Endothelial cell of umbilical vein (primary cell): ENCODE measurements around the gene CCBE1. TPM values are rescaled to one million over a fixed set of nuclear protein-coding genes. Genes with fewer than 3 reads are reported as not detected.

Experiments
- BruUV-seq: library from RNA; stranded (reverse); fragments of 400-500 nt; replicated peaks from 2 replicates; lab custom pipeline; 2021; lab: Mats Ljungman, UMichigan
- CTCF ChIA-PET: fragments of 300-600, 350-600 bp; sonication (Branson Sonifier 250); formaldehyde crosslinking; loops from one replicate; lab custom pipeline; 2021; ENCODE audit warnings: antibody characterized with exemption, inconsistent platforms; lab: Charles Lee
- POLR2A ChIA-PET: fragments of 300-600, 350-600 bp; sonication (Branson Sonifier 250); formaldehyde crosslinking; loops from one replicate; lab custom pipeline; 2021; ENCODE audit warnings: antibody characterized with exemption, inconsistent platforms; lab: Charles Lee
- DNase-seq: peaks from one replicate; pipeline ENCODE4 v3.0.0-alpha.2; 2011; ENCODE audit warnings: low read depth, low spot score
- FAIRE-seq: peaks from 2 replicates; lab custom pipeline; 2011; peaks lifted over from hg19 to GRCh38; lab: Jason Lieb, UNC
- H2AFZ ChIP-seq: 2 replicates; pipeline ENCODE4 v1.6.0; 2012; ENCODE audit warnings: low read depth, low read length, control low read depth, inconsistent platforms
- H3K27ac ChIP-seq: 2 replicates; pipeline ENCODE4 v1.5.1; 2011; ENCODE audit warnings: low read depth, mild to moderate bottlenecking, control low read depth, low read length, moderate library complexity; ENCODE audit not compliant: insufficient read depth
- H3K27me3 ChIP-seq, 2 experiments: 2 replicates each; pipeline versions ENCODE4 v1.6.0 to v1.6.1; 2011; ENCODE audit warnings: low read length in 2 of 2, mixed read lengths in 1 of 2; ENCODE audit not compliant: control insufficient read depth in 2 of 2, insufficient read depth in 2 of 2
- H3K36me3 ChIP-seq, 2 experiments: 2 replicates in 1 of 2; 3 replicates in 1 of 2; pipeline ENCODE4 v1.5.1; 2011; ENCODE audit warnings: low read length in 2 of 2, mild to moderate bottlenecking in 1 of 2, moderate library complexity in 1 of 2; ENCODE audit not compliant: control insufficient read depth in 2 of 2, insufficient read depth in 2 of 2; ENCODE audit errors: extremely low read depth in 1 of 2
- H3K4me1 ChIP-seq: 3 replicates; pipeline ENCODE4 v1.5.1; 2011; ENCODE audit warnings: mild to moderate bottlenecking, low read length; ENCODE audit not compliant: control insufficient read depth, insufficient read depth; ENCODE audit errors: extremely low read depth
- H3K4me2 ChIP-seq: 2 replicates; pipeline ENCODE4 v1.6.1; 2011; ENCODE audit warnings: low read length, control low read depth, mixed read lengths; ENCODE audit not compliant: insufficient read depth
- H3K4me3 ChIP-seq, 3 experiments: fragments of 200-600 bp in 1 of 3; sonication (generic), shearing (Covaris generic) in 1 of 3; replicated peaks in 1 of 3; 2 replicates each; pipeline ENCODE4 v1.5.1; 2011 to 2016; ENCODE audit warnings: control low read depth in 3 of 3, low read length in 3 of 3, mild to moderate bottlenecking in 2 of 3, inconsistent platforms in 1 of 3, low read depth in 1 of 3, moderate library complexity in 1 of 3; ENCODE audit not compliant: insufficient read depth in 1 of 3
- H3K79me2 ChIP-seq: 2 replicates; pipeline ENCODE4 v1.6.0; 2012; ENCODE audit warnings: low read length, inconsistent platforms; ENCODE audit not compliant: control insufficient read depth, insufficient read depth
- H3K9ac ChIP-seq: replicated peaks from 2 replicates; pipeline ENCODE3; 2011; ENCODE audit warnings: low read length, control low read depth; ENCODE audit not compliant: insufficient read depth; ENCODE audit errors: extremely low read depth
- H3K9me1 ChIP-seq: replicated peaks from 3 replicates; pipeline ENCODE4 v1.6.0; 2011; ENCODE audit warnings: mild to moderate bottlenecking, low read length; ENCODE audit not compliant: control insufficient read depth, insufficient read depth; ENCODE audit errors: extremely low read depth
- H3K9me3 ChIP-seq: replicated peaks from 2 replicates; pipeline ENCODE4 v1.5.1; 2012; ENCODE audit warnings: low read length, inconsistent platforms; ENCODE audit not compliant: control insufficient read depth, insufficient read depth
- H4K20me1 ChIP-seq: replicated peaks from 2 replicates; pipeline ENCODE3; 2011; ENCODE audit warnings: mild to moderate bottlenecking, low read length; ENCODE audit not compliant: control insufficient read depth, insufficient read depth; ENCODE audit errors: extremely low read depth
- EZH2 ChIP-seq: IDR thresholded peaks from 2 replicates; pipeline ENCODE4 v1.6.1; 2012; ENCODE audit warnings: borderline replicate concordance, low read depth, mild to moderate bottlenecking, moderate library complexity, low read length, inconsistent platforms; ENCODE audit not compliant: severe bottlenecking
- dilution Hi-C: fragments of 300-500 bp; cut with MboI; formaldehyde crosslinking; loops from one replicate; pipeline ENCODE4 v1.15.0; 2019; ENCODE audit warnings: low sequenced_read_pairs; ENCODE audit not compliant: extremely low pct_ligation_motif_present
- intact Hi-C: fragments of 100-400 bp; cut with micrococcal nuclease; formaldehyde crosslinking; loops from one replicate; pipeline ENCODE4 v1.10.0; 2022
- polyA plus RNA-seq, 4 experiments: library from polyadenylated mRNA; depleted of rRNA in 3 of 4; stranded (reverse) in 3 of 4; unstranded in 1 of 4; fragments of >200 nt; gene quantifications; 2 replicates each; pipeline versions ENCODE4 v1.2.1 to v1.2.3, GENCODE V29; 2011 to 2012; ENCODE audit warnings: missing spikeins in 1 of 4
- total RNA-seq: library from RNA; stranded (reverse); gene quantifications from 2 replicates; pipeline ENCODE4 v1.2.3, GENCODE V29; 2021

Gene CCBE1
- total and polyA plus RNA-seq, 2 donors (not counting 3 experiments of a cell fraction or from before 2014, with no cell fraction given): 0.04 TPM; not detected in 1

- Histone ChIP-seq H3K4me2 (no peak overlapping the region), H4K20me1 (no peaks in the 10 kb centered on the region), H3K27ac (no peak overlapping the region), H2AFZ (no peak overlapping the region), H3K36me3 (no peaks in the 10 kb centered on the region), H3K4me3 (no peak overlapping the region), H3K4me1 (no peaks in the 10 kb centered on the region), H3K9me3 (no peaks in the 10 kb centered on the region), H3K79me2 (no peaks in the 10 kb centered on the region), H3K9me1 (no peaks in the 10 kb centered on the region), H3K9ac (no peak overlapping the region), H3K27me3 (no peaks in the 10 kb centered on the region)
- FAIRE-seq (no peak), DNase-seq (no peak)
- ChIA-PET POLR2A (no interaction called here), CTCF (interaction anchor here (1.9 kb wide), 1 partner anchor 331 kb away, joined by 5 read pairs; no protein-coding TSS in a partner anchor)
- no TSS peak for BruUV-seq
- dilution Hi-C loops: no loop called here
- no peak for TF ChIP-seq EZH2
- intact Hi-C loops: no loop called here
These were observed 204.3 kb downstream of the CCBE1 start for GRCh38 chr18:59492756-59493421.

- H4K20me1 ChIP-seq: no peaks in the 10 kb centered on the region
- H3K4me2 ChIP-seq: no peak overlapping the region
- H3K4me1 ChIP-seq: no peaks in the 10 kb centered on the region
- no peak overlapping the region for H3K4me3 ChIP-seq
- no peak overlapping the region for H3K27ac ChIP-seq
- H3K9me3 ChIP-seq: no peaks in the 10 kb centered on the region
- no peak for TF ChIP-seq EZH2
- dilution Hi-C loops: no loop called here
- DNase-seq (no peak), FAIRE-seq (no peak)
- no TSS peak for BruUV-seq
- H2AFZ ChIP-seq: no peak overlapping the region
- H3K9ac ChIP-seq: no peak overlapping the region
- intact Hi-C loops: no loop called here
- no peaks in the 10 kb centered on the region for H3K36me3 ChIP-seq
- H3K79me2 ChIP-seq: no peaks in the 10 kb centered on the region
- ChIA-PET CTCF (no interaction called here), POLR2A (no interaction called here)
- H3K9me1 ChIP-seq: no peaks in the 10 kb centered on the region
- H3K27me3 ChIP-seq: no peaks in the 10 kb centered on the region
These were observed 208.3 kb downstream of the CCBE1 start for GRCh38 chr18:59488899-59489298.
